Heart left ventricle (tissue), 16 donors: ENCODE results near the gene FADS6. TPM values are rescaled to one million over a fixed set of nuclear protein-coding genes. Genes with fewer than 3 reads are reported as not detected.

Source experiments
- ATAC-seq, 4 donors: fragments of 200-7000 bp; cut with Tn5 transposase; one replicate each; pipeline ENCODE4 v1.9.1; 2020 to 2022; ENCODE audit warnings: moderate library complexity in 4 of 4, mild to moderate bottlenecking in 3 of 4, moderate number of reproducible peaks in 1 of 4
- DNase-seq, 5 donors: peaks; one replicate each; pipeline ENCODE4 v3.0.0-alpha.2; 2020
- H3K27ac ChIP-seq, 12 donors: fragments of 200-600 bp; sonication (generic) in 4 of 12; one replicate each; pipeline versions ENCODE4 v1.5.0 to v1.8.0; 2016 to 2022; ENCODE audit warnings: mild to moderate bottlenecking in 2 of 12
- H3K27me3 ChIP-seq, 9 donors: fragments of 200-600 bp; sonication (generic) in 2 of 9; one replicate each; pipeline versions ENCODE4 v1.5.1 to v1.8.0; 2016 to 2022; ENCODE audit warnings: mild to moderate bottlenecking in 3 of 9
- H3K36me3 ChIP-seq, 9 donors: fragments of 200-600 bp; sonication (generic) in 2 of 9; one replicate each; pipeline versions ENCODE4 v1.5.0 to v1.8.0; 2018 to 2022; ENCODE audit warnings: mild to moderate bottlenecking in 2 of 9
- H3K4me1 ChIP-seq, 12 donors: fragments of 200-600 bp; sonication (generic) in 4 of 12; one replicate each; pipeline versions ENCODE4 v1.5.0 to v1.8.0; 2016 to 2022; ENCODE audit warnings: mild to moderate bottlenecking in 3 of 12
- H3K4me3 ChIP-seq, 12 donors: fragments of 200-600 bp; sonication (generic) in 4 of 12; one replicate each; pipeline versions ENCODE4 v1.5.0 to v1.8.0; 2017 to 2022; ENCODE audit warnings: mild to moderate bottlenecking in 9 of 12, moderate library complexity in 4 of 12
- H3K9me3 ChIP-seq, 12 donors: fragments of 200-600 bp; sonication (generic) in 4 of 12; one replicate each; pipeline versions ENCODE4 v1.5.0 to v1.8.0; 2016 to 2022; ENCODE audit warnings: mild to moderate bottlenecking in 1 of 12
- POLR2A ChIP-seq, 2 donors: fragments of 450-650 bp; IDR thresholded peaks; one replicate each; pipeline ENCODE4 v1.6.1; 2017; ENCODE audit warnings: antibody characterized with exemption in 2 of 2, mild to moderate bottlenecking in 2 of 2, moderate library complexity in 2 of 2
- WGBS, 4 donors: extraction: QIAGEN DNeasy Blood & Tissue Kit in 2 of 4; methylation state at CpG; one replicate each; pipeline versions ENCODE4 v1.1.5 to v1.1.7; 2013 to 2018; 5-methylcytosine and 5-hydroxymethylcytosine counted together
- intact Hi-C, 10 donors: fragments of 100-400 bp; cut with DNase I; formaldehyde crosslinking; loops; one replicate each; pipeline versions ENCODE4 v1.11.1 to v1.14.2; 2022
- polyA plus RNA-seq, 2 donors: library from polyadenylated mRNA; stranded (reverse); fragments of 200-250 nt; gene quantifications; one replicate each; pipeline ENCODE4 v1.2.3, GENCODE V29; 2013
- total RNA-seq, 9 donors: library from RNA; depleted of rRNA in 2 of 9; stranded (reverse); fragments of >200 nt in 2 of 9; fragmentation: NEBNext Ultra II Directional in 3 of 9; extraction: Animal tissue kit (Norgen Biotek cat#: 25700) in 3 of 9; gene quantifications; one replicate each; pipeline versions ENCODE4 v1.1.0 to v1.2.4, GENCODE V29; 2016 to 2023
- TF ChIP-seq, protein P1 (sequence below), 12 donors: fragments of 200-600 bp; sonication (generic) in 4 of 12; IDR thresholded peaks; one replicate each; pipeline versions ENCODE4 v1.5.0 to v1.8.0; 2018 to 2022; ENCODE audit warnings: antibody characterized with exemption in 12 of 12, mild to moderate bottlenecking in 5 of 12
- donor health status: ischemic (EF 13 %, LVEDD 7.1; RV severe dilation, severe dysfunction).
- donor health status: healthy with polysubstance abuse.
- donor health status: DM: no; HTN: yes; CAD: no.
- donor health status: DM: no; HTN: no; CAD: no.
- donor health status: ischemic (EF 25% LVEDD 6.9; RV normal size, moderate dysfunction).
- donor health status: ischemic (EF 25% LVEDD 5.7; RV mildly dilated, moderate dysfunction).
- donor health status: healthy.
- donor health status: DM: yes; HTN: yes; CAD: no.
- donor health status: ischemic (EF 35%, LVEDD 5.7; RV mildly dilated, moderate dysfunction).
- donor health status: nonischemic (EF 11% LVEDD 7.7; RV severe dilation, severe dysfunction).
- donor health status: DM: yes; HTN: yes; CAD: no.
- donor health status: PGD.
- donor health status: ischemic (EF 29% LVEDD 5.4; RV normal size, mild dysfunction).
- donor health status: nonischemic (EF 23%, LVEDD 6.1; RV moderate dilation, normal function).

The FADS6 gene
- total and polyA plus RNA-seq, 11 donors, result not detected

DNA sequence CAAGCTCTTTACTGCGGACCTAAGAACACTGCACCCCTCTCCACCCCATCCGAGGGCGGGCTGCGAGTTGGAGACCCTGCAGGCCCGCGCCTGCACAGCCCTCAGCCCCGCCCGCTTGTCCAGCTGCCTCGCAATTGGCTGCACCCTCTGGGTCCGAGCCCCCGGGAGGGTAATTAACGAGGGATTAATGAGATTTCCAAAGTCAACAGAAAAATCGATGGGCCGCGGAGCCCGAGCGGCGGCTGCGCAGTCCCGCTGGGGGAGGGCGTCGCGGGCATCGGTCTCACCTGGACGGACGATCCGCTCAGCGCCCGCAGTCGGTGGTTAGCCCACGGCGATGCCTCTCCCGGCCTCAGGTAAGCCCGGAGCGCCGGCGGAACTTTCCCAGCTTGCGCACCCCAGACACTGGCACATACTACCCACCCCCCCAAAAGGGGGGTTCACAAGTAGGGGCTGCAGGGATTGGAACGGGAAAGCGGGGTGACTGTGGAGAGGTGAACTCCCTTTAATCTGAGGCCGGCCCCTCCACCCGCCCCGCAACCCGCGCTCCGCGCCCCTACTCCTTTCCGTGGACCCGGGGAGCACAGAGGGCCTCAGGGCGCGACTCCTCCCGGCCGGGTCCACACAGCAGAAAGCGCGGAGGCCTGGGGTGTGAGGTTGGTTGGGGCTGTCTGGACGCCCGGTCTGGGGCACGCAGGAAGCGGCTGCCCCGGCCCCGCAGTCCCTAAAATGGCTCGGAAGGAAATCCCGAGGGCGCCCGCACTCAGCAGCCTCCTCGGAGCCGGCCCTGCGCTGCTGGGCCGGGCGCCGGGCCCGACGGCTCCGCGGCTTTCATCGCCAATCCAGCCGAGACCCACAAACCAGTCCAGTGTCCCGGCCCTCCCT lies 42.4 kb upstream of the FADS6 start, which contains the start of gene OTOP3:
TSS of gene OTOP3 (plus strand) at position 314 of the 885 bp plus-strand sequence. CDS start at position 338, 24 bp downstream.
- no peaks in the 10 kb centered on the region for H3K9me3 ChIP-seq
- ATAC-seq, result no peak
- no peak for TF ChIP-seq POLR2A (IDR thresholded peaks at IDR 0.05)
- TF ChIP-seq, protein P1, sequence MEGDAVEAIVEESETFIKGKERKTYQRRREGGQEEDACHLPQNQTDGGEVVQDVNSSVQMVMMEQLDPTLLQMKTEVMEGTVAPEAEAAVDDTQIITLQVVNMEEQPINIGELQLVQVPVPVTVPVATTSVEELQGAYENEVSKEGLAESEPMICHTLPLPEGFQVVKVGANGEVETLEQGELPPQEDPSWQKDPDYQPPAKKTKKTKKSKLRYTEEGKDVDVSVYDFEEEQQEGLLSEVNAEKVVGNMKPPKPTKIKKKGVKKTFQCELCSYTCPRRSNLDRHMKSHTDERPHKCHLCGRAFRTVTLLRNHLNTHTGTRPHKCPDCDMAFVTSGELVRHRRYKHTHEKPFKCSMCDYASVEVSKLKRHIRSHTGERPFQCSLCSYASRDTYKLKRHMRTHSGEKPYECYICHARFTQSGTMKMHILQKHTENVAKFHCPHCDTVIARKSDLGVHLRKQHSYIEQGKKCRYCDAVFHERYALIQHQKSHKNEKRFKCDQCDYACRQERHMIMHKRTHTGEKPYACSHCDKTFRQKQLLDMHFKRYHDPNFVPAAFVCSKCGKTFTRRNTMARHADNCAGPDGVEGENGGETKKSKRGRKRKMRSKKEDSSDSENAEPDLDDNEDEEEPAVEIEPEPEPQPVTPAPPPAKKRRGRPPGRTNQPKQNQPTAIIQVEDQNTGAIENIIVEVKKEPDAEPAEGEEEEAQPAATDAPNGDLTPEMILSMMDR (IDR thresholded peaks at IDR 0.05), result no peak

DNA sequence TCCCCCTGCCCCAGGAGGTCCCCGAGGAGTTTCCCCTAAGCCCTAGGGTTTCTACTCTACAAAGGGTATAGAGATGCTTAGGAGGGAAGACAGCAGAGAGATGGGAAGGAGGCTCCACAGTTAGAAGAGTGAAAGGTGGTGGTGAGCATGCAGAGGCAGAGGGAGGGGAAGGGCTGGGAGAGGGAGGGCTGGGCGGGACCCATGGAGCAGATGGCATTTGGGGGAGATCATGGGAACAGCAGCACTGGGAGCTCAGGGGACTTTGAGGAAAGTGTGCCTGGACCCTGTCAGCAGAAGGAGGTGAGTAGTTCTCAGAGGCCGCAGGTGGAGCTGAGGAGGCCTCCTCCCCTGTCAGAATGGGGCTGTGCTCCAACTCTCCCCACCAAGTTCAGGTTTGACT lies 41.6 kb upstream of the FADS6 start:
- ATAC-seq (no peak), DNase-seq (peak in 1 of 5 donors; percentile 15)
- Histone ChIP-seq H3K27me3 (peaks cover 27 to 79% (median 50%) of the 10 kb centered on the region in 9 donors), H3K9me3 (no peaks in the 10 kb centered on the region), H3K4me1 (peaks cover 0 to 12% (median 0%) of the 10 kb centered on the region in 12 donors), H3K36me3 (no peaks in the 10 kb centered on the region), H3K4me3 (no peak overlapping the region), H3K27ac (no peak overlapping the region)
- TF ChIP-seq, protein P1 (IDR thresholded peaks at IDR 0.05), result no peak
- TF ChIP-seq POLR2A (IDR thresholded peaks at IDR 0.05), result no peak
- intact Hi-C loops, result no loop called here
- WGBS, 4 donors, result 54 to 69% (median 66%) methylated on average over 3 of the region's 3 CpGs

More for the DNA sequence above, 42.4 kb upstream of the FADS6 start, which contains the start of gene OTOP3:
- Histone ChIP-seq H3K27ac (no peak within 1 kb of the TSS), H3K27me3 (peaks cover 27 to 81% (median 50%) of the 10 kb centered on the region in 9 donors), H3K36me3 (no peaks in the 10 kb centered on the region), H3K4me3 (peak within 1 kb of the TSS in 1 of 12 donors; percentile 4), H3K4me1 (peaks cover 0 to 12% (median 0%) of the 10 kb centered on the region in 12 donors)
- intact Hi-C loops, result no loop called here
- DNase-seq, result peak in 1 of 5 donors; percentile 40
- WGBS, 4 donors, result 2 to 4% (median 4%) methylated on average over 11 to 78 of the region's 78 CpGs

DNA sequence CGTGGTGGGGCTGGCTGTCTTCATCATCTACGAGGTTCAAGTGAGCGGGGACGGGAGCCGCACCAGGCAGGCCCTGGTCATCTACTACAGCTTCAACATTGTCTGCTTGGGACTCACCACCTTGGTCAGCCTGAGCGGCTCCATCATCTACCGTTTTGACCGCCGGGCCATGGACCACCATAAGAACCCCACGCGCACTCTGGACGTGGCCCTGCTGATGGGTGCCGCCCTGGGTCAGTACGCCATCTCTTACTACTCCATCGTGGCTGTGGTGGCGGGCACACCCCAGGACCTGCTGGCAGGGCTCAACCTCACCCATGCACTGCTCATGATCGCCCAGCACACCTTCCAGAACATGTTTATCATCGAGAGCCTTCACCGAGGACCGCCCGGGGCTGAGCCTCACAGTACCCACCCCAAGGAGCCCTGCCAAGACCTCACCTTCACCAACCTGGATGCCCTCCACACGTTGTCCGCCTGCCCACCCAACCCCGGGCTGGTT lies 37.2 kb upstream of the FADS6 start:
- no peaks in the 10 kb centered on the region for H3K36me3 ChIP-seq
- ATAC-seq (peak in 1 of 4 donors; percentile 9), DNase-seq (no peak)
- 86 to 92% (median 90%) methylated on average over 22 to 24 of the region's 24 CpGs for WGBS, 4 donors
- H3K9me3 ChIP-seq, result no peaks in the 10 kb centered on the region
- no peak overlapping the region for H3K27ac ChIP-seq
- TF ChIP-seq, protein P1 (IDR thresholded peaks at IDR 0.05), result no peak
- no peak for TF ChIP-seq POLR2A (IDR thresholded peaks at IDR 0.05)
- H3K4me3 ChIP-seq, result no peak overlapping the region
- H3K27me3 ChIP-seq, result peaks cover 15 to 83% (median 50%) of the 10 kb centered on the region in 9 donors
- intact Hi-C loops, result no loop called here
- peaks cover 0 to 3% (median 0%) of the 10 kb centered on the region in 12 donors for H3K4me1 ChIP-seq

DNA sequence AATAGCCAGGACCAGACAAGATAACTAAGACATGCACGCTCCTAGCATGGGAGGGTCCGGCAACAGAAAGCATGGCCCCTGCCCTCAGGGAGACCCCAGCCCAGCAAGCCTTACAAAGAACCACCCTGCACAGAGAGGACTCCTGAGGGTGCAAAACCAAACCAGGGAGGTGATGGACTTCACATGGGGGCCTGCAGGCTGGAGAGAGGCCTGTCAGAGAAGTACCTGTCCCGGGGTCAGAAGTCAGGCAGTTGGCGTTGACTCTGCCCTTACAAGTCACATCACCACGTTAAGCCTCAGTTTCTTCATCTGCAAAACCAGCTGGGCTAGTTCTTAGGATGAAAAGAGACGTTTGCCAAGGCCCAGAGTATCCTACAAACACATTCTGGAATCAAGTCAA lies 35.4 kb upstream of the FADS6 start:
- Histone ChIP-seq H3K27me3 (peaks cover 22 to 86% (median 56%) of the 10 kb centered on the region in 9 donors), H3K36me3 (no peaks in the 10 kb centered on the region), H3K27ac (no peak overlapping the region), H3K9me3 (no peaks in the 10 kb centered on the region), H3K4me3 (no peak overlapping the region), H3K4me1 (peaks cover 0 to 11% (median 8%) of the 10 kb centered on the region in 12 donors)
- DNase-seq (no peak), ATAC-seq (no peak)
- TF ChIP-seq, protein P1 (IDR thresholded peaks at IDR 0.05), result no peak
- TF ChIP-seq POLR2A (IDR thresholded peaks at IDR 0.05), result no peak
- WGBS, 4 donors, result 72 to 78% (median 75%) methylated on average over 6 of the region's 6 CpGs
- intact Hi-C loops, result no loop called here
